Sigmoid colon (tissue), 3 donors: ENCODE data around the gene PXDN.

Experiments used
- CTCF ChIP-seq, 4 experiments: fragments of 450-650 bp in 3 of 4; fragments of 200-600 bp in 1 of 4; IDR thresholded peaks; one replicate each; pipeline ENCODE4 v1.5.1; 2016 to 2019; ENCODE audit warnings: antibody characterized with exemption in 4 of 4, mild to moderate bottlenecking in 3 of 4, moderate library complexity in 2 of 4
- POLR2A ChIP-seq, 2 donors: fragments of 450-650 bp; IDR thresholded peaks; one replicate each; pipeline ENCODE4 v1.6.1; 2016; ENCODE audit warnings: antibody characterized with exemption in 2 of 2, mild to moderate bottlenecking in 2 of 2, moderate library complexity in 2 of 2

- TF ChIP-seq CTCF (IDR thresholded peaks at IDR 0.05) (no peak), POLR2A (IDR thresholded peaks at IDR 0.05) (no peak)
These were observed 81.6 kb downstream of the PXDN start for GRCh38 chr2:1662606-1663180.
